ENCODE results near the gene GUK1. TPM values are rescaled to one million over a fixed set of nuclear protein-coding genes. Genes with fewer than 3 reads are reported as not detected.

Gene GUK1
- total RNA-seq, 1 donor: 278 TPM

GRCh38 chr1:228164561-228165371, 24.7 kb downstream of the GUK1 start:
- no peak for DNase-seq (ENCODE audit: insufficient read length, low spot score, missing footprints)
- Histone ChIP-seq H3K27ac (ENCODE audit: low read depth, low read length) (peak overlapping the region; percentile 91), H4K20me1 (ENCODE audit: insufficient read depth, low read length) (no peaks in the 10 kb centered on the region), H3K9me3 (ENCODE audit: low read depth, low read length) (no peaks in the 10 kb centered on the region), H3K4me2 (ENCODE audit: insufficient read depth, low read length) (peak overlapping the region; percentile 98), H3K4me1 (ENCODE audit: insufficient read depth, low read length) (peaks cover 23% of the 10 kb centered on the region), H3K27me3 (ENCODE audit: insufficient read depth, low read length) (no peaks in the 10 kb centered on the region), H3K79me2 (ENCODE audit: insufficient read depth, low read length) (peaks cover 14% of the 10 kb centered on the region), H3K36me3 (ENCODE audit: insufficient read depth, low read length) (no peaks in the 10 kb centered on the region), H3K4me3 (ENCODE audit: insufficient read depth, low read length) (peak overlapping the region; percentile 75), H2AFZ (ENCODE audit: low read length) (peak overlapping the region; percentile 97)
- TF ChIP-seq, protein P1, sequence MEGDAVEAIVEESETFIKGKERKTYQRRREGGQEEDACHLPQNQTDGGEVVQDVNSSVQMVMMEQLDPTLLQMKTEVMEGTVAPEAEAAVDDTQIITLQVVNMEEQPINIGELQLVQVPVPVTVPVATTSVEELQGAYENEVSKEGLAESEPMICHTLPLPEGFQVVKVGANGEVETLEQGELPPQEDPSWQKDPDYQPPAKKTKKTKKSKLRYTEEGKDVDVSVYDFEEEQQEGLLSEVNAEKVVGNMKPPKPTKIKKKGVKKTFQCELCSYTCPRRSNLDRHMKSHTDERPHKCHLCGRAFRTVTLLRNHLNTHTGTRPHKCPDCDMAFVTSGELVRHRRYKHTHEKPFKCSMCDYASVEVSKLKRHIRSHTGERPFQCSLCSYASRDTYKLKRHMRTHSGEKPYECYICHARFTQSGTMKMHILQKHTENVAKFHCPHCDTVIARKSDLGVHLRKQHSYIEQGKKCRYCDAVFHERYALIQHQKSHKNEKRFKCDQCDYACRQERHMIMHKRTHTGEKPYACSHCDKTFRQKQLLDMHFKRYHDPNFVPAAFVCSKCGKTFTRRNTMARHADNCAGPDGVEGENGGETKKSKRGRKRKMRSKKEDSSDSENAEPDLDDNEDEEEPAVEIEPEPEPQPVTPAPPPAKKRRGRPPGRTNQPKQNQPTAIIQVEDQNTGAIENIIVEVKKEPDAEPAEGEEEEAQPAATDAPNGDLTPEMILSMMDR (IDR thresholded peaks at IDR 0.05; ENCODE audit: extremely low read depth, low read depth, low read length): no peak

DNA sequence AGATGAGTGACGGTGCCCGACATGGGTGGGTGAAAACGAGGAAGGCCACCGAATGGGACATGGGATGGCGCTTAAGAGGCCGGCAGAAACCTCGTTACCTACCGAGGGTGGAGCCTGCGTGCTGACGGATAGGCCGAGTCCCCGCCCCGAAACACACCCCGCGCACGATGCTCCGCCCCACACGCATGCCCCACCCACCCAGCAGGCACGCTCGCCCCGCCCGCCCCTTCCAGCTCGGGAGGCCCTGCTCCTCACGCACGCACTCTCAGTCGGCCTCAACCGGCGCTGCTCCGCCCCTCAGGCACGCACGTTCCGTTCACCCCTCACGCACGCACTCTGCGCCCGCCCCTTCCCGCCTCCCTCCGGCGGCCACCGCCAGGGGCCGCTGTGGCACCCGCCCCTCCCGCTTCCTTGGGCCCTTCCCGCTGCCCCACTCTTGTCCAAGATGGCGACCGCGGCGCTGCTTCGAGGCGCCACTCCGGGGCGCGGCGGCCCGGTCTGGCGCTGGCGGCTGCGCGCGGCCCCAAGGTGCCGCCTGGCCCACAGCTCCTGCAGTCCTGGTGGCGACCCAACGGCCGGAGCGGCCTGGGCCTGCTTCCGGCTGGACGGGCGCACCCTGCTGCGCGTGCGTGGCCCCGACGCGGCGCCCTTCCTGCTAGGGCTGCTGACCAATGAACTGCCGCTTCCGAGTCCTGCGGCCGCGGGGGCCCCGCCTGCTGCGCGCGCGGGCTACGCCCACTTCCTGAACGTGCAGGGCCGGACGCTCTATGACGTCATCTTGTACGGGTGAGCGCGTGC, 25.5 kb downstream of the GUK1 start, which contains the start of gene IBA57:
Gene IBA57, plus strand, starts transcription at position 433 of the 798 bp plus-strand sequence. Its CDS starts 13 bp downstream, at position 446.
- peak within 1 kb of the TSS; percentile 97 for H2AFZ ChIP-seq (ENCODE audit: low read length)
- H3K4me1 ChIP-seq (ENCODE audit: insufficient read depth, low read length): peaks cover 23% of the 10 kb centered on the region
- H3K27ac ChIP-seq (ENCODE audit: low read depth, low read length): peak within 1 kb of the TSS; percentile 98
- TF ChIP-seq, protein P1 (IDR thresholded peaks at IDR 0.05; ENCODE audit: extremely low read depth, low read depth, low read length): peak; percentile 73
- H3K27me3 ChIP-seq (ENCODE audit: insufficient read depth, low read length): no peaks in the 10 kb centered on the region
- peak; percentile 100 for DNase-seq (ENCODE audit: insufficient read length, low spot score, missing footprints)
- no peaks in the 10 kb centered on the region for H3K9me3 ChIP-seq (ENCODE audit: low read depth, low read length)
- H3K36me3 ChIP-seq (ENCODE audit: insufficient read depth, low read length): no peaks in the 10 kb centered on the region
- H3K79me2 ChIP-seq (ENCODE audit: insufficient read depth, low read length): peaks cover 17% of the 10 kb centered on the region
- H3K4me2 ChIP-seq (ENCODE audit: insufficient read depth, low read length): peak within 1 kb of the TSS; percentile 98
- H3K4me3 ChIP-seq (ENCODE audit: insufficient read depth, low read length): peak within 1 kb of the TSS; percentile 89
- H4K20me1 ChIP-seq (ENCODE audit: insufficient read depth, low read length): no peaks in the 10 kb centered on the region

DNA sequence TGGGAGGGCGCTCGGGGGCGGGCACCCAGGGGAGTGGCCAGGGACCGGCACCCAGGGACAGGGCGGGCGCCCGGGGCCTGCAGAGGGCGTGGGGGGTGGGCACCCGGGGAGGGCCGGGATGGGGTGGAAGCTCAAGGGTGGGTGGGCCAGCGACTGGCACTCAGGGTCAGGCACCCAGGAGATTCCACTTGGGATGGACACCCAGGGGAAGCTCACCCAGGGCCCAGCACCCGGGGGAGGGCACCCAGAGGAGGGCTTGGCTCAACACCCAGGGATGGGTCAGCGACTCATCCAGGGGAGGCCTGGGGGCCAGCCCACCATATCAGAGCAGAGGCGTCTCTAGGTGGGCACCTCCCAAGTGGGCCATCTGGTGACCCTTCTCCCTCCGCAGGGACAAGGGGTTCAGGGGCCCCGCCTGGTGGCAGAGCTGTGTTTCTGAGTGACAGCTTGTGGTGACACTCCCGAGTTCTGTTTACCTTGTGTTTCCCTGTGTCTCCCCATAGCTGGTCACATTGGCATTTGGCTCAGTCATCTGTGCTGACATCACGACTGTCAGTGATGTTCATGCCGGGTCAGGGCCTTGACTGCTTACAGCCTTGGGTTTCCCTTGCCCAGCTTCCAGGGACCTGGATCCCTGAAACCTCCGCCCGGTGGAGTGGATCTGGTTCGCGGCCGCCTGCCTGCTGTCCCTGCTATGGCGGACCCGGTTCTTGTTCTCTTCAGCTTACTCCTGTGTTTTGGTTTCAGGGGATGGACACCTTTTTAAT, 26.3 kb downstream of the GUK1 start:
- peaks cover 23% of the 10 kb centered on the region for H3K4me1 ChIP-seq (ENCODE audit: insufficient read depth, low read length)
- H3K9me3 ChIP-seq (ENCODE audit: low read depth, low read length): no peaks in the 10 kb centered on the region
- peak; percentile 100 for DNase-seq (ENCODE audit: insufficient read length, low spot score, missing footprints)
- TF ChIP-seq, protein P1 (IDR thresholded peaks at IDR 0.05; ENCODE audit: extremely low read depth, low read depth, low read length): peak; percentile 23
- no peaks in the 10 kb centered on the region for H3K36me3 ChIP-seq (ENCODE audit: insufficient read depth, low read length)
- H3K27me3 ChIP-seq (ENCODE audit: insufficient read depth, low read length): no peaks in the 10 kb centered on the region
- H3K4me3 ChIP-seq (ENCODE audit: insufficient read depth, low read length): peak overlapping the region; percentile 89
- peaks cover 18% of the 10 kb centered on the region for H3K79me2 ChIP-seq (ENCODE audit: insufficient read depth, low read length)
- no peaks in the 10 kb centered on the region for H4K20me1 ChIP-seq (ENCODE audit: insufficient read depth, low read length)
- peak overlapping the region; percentile 94 for H3K4me2 ChIP-seq (ENCODE audit: insufficient read depth, low read length)
- peak overlapping the region; percentile 90 for H3K27ac ChIP-seq (ENCODE audit: low read depth, low read length)
- H2AFZ ChIP-seq (ENCODE audit: low read length): peak overlapping the region; percentile 52
